Natural killer cell treated with Interleukin-12 subunit alpha and Interleukin-12 subunit beta and Interleukin-15 and Interleukin-18, amount 100 ng/mL, for 72 hours (primary cell): ENCODE results near the gene GALK2. TPM values are rescaled to one million over a fixed set of nuclear protein-coding genes. Genes with fewer than 3 reads are reported as not detected.

Experiments
- ATAC-seq, 2 donors: fragments of 150-1000 bp; cut with Tn5 transposase in 1 of 2; sonication (Bioruptor Pico), chemical (Tn5 transposase) in 1 of 2; 2 replicates each; pipeline ENCODE4 v1.10.0; 2021
- DNase-seq: peaks from one replicate; pipeline ENCODE4 v3.0.0; 2022; ENCODE audit warnings: low spot score
- H3K27ac Mint-ChIP-seq, 2 donors: 1 replicate in 1 of 2; 2 replicates in 1 of 2; pipeline ENCODE4 v1.8.0; 2022; ENCODE audit warnings: mixed read lengths in 2 of 2, mild to moderate bottlenecking in 1 of 2, moderate library complexity in 1 of 2
- H3K27me3 Mint-ChIP-seq, 2 donors: 1 replicate in 1 of 2; 2 replicates in 1 of 2; pipeline ENCODE4 v1.8.0; 2022; ENCODE audit warnings: mixed read lengths in 2 of 2
- H3K36me3 Mint-ChIP-seq: one replicate; pipeline ENCODE4 v1.8.0; 2022; ENCODE audit warnings: mixed read lengths
- H3K4me1 Mint-ChIP-seq, 2 donors: 1 replicate in 1 of 2; 2 replicates in 1 of 2; pipeline ENCODE4 v1.8.0; 2022; ENCODE audit warnings: low read depth in 2 of 2, mixed read lengths in 2 of 2, mild to moderate bottlenecking in 1 of 2
- H3K4me3 Mint-ChIP-seq: one replicate; pipeline ENCODE4 v1.8.0; 2022; ENCODE audit warnings: mixed read lengths
- H3K9me3 Mint-ChIP-seq: 2 replicates; pipeline ENCODE4 v1.8.0; 2022; ENCODE audit warnings: mixed read lengths
- total RNA-seq, 2 donors: library from RNA; stranded (reverse); gene quantifications; one replicate each; pipeline ENCODE4 v1.2.3, GENCODE V29; 2022

The GALK2 gene
- total RNA-seq, 2 donors from 2014 or later = 27.6 to 37.0 TPM

DNA sequence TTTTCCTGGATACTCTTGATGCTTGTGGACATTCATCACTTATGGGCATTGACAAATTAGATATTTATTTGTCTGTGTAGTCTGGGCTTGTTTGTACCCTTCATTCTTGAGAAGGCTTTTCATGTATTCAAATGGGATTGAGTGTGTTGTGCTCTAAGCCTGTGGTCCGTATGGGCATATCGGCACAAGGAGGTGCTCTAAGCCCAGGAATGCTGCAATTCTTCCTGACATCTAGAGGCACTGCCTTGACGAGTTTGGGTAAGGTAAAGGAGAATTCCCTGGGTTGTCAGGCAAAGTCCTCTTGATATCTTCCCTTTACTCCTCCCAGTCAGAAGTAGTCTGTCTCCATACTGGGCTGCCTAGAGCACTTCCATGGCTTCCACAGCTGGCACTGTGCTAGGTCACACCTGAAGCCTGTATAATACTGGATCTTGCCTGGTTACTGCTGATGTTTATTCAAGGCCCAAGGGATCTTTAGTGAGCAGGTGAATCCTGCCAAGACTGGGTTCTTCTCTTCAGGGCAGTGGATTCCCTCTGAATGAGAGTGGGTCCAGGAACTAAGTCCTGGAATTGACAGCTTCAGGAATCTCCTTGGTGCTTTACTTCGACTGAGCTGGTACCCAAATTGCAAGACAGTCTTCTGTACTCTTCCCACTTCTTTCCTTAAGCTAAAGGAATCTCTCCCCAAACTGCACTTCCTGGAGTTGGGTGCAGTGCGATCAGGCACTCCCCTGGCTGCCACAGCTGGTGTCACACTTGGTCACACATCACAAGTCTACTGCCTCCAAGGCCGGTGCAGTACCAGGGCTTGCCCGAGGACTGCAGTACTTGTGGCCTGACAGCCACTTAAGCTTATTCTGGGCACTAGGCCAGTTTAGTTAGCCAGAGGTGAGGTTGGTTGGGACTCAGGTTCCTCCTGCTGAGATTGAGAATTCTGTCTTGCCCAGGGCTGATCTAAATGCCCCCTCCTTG lies 46.0 kb downstream of the GALK2 start:
- no peak for DNase-seq
- ATAC-seq = peak; percentile 79 to 85
- Mint-ChIP-seq H3K4me1 (peaks cover 22 to 39% of the 10 kb centered on the region in 2 donors), H3K9me3 (no peaks in the 10 kb centered on the region), H3K4me3 (no peak overlapping the region), H3K27ac (no peak overlapping the region), H3K27me3 (no peaks in the 10 kb centered on the region), H3K36me3 (peaks cover 26% of the 10 kb centered on the region)

DNA sequence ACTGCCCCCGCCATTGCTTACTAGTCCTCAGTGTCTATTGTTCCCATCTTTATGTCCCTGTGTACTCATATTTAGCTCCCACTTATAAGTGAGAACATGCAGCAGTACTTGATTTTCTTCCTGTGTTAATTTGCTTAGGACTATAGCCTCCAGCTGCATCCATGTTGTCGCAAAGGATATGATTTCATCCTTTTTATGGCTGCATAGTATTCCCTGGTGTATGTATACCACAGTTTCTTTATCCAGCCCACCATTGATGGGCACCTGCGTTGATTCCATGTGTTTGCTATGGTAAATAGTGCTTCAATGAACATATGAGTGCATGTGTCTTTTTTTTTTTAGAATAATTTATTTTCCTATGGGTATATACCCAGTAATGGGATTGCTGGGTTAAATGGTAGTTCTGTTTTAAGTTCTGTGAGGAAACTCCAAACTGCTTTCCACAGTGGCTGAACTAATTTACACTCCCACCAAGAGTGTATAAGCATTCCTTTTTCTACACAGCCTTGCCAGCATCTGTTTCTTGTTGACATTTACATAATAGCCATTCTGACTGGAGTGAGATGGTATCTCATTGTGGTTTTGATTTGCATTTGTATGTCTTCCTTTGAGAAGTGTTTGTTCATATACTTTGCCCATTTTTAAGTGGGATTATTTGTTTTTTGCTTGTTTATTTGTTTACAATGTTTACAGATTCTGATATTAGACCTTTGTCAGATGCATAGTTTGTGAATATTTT lies 53.7 kb downstream of the GALK2 start:
- H3K4me3 Mint-ChIP-seq = no peak overlapping the region
- no peaks in the 10 kb centered on the region for H3K27me3 Mint-ChIP-seq
- peaks cover 7% of the 10 kb centered on the region for H3K9me3 Mint-ChIP-seq
- H3K27ac Mint-ChIP-seq = no peak overlapping the region
- ATAC-seq (no peak), DNase-seq (no peak)
- H3K36me3 Mint-ChIP-seq = peaks cover 40% of the 10 kb centered on the region
- peaks cover 30 to 34% of the 10 kb centered on the region in 2 donors for H3K4me1 Mint-ChIP-seq

DNA sequence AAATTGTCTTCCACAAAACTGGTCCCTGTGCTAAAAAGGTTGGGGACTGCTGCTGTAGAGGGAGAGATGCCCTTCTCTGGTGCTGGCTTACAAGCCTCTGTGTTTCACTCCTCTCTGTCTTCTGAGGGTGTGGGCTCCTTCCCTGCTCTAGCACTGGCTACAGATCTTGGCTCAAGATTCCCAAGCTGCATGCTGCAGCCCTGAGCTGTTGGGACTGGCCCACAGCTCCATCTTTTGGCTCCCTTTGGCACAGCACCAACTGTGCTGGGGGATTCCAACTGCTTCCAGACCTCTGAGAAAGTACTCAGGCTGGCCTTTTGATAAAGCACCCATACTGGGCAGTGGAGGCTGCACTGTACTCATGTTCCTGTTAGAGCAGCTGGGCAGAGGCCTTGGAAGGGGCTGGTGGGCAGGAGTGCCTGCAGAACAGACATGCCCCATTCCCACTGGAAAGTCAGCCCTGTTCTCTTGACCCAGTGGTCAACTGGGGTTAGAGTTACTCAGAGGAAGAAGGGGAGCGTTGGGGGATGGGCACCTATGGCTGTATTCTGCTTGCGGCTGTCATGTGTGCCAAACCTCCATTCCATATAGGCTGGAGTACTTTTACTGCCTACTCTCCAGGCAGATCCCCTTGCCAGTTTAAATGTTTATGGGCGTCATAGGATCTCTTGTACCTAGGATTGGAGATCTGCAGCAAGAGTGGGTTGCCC lies 55.7 kb downstream of the GALK2 start:
- no peaks in the 10 kb centered on the region for H3K27me3 Mint-ChIP-seq
- peaks cover 37 to 40% of the 10 kb centered on the region in 2 donors for H3K4me1 Mint-ChIP-seq
- no peak overlapping the region for H3K27ac Mint-ChIP-seq
- DNase-seq = no peak
- peaks cover 7% of the 10 kb centered on the region for H3K9me3 Mint-ChIP-seq
- no peak overlapping the region for H3K4me3 Mint-ChIP-seq
- H3K36me3 Mint-ChIP-seq = peaks cover 40% of the 10 kb centered on the region
- no peak for ATAC-seq

DNA sequence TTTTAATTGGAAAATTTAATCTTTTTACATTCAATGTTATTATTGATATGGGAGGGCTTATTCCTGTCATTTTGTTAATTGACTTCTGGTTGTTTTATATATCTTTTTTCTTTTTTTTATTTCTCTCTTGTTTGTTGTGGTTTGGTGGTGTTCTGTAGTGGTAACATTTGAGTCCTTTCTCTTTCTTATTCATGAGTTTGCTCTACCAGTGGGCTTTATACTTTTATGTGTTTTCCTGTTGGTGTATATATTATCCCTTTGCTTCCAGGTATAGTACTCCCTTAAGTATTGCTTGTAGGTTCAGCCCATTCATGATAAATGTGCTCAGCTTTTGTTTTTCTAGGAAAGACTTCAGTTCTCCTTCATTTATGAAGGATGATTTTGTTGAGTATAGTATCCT lies 57.6 kb downstream of the GALK2 start:
- Mint-ChIP-seq H3K36me3 (peaks cover 43% of the 10 kb centered on the region), H3K27ac (peak overlapping the region; percentile 30 to 47), H3K27me3 (no peaks in the 10 kb centered on the region), H3K4me3 (peak overlapping the region; percentile 0), H3K4me1 (peaks cover 38 to 40% of the 10 kb centered on the region in 2 donors), H3K9me3 (peaks cover 7% of the 10 kb centered on the region)
- ATAC-seq (no peak), DNase-seq (no peak)

DNA sequence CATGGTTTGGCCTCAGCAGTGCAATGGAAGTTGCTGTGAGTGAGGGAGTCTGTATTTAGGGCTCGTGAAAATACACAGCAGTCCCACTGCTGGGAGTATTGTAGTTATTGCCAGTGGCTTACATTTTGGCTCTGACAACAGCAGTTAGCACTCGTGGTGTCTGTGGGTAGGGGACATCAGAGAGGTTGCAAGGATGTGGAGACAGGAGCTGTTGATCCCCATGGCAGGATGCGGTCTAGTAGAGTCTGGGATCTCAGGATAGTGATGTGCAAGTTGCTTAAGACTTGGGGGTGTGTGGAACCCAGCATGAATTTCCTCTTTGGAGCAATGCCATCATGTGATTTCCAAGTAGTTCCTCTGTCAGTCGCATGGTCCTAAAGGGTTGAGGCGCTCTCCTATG lies 59.9 kb downstream of the GALK2 start:
- Mint-ChIP-seq H3K36me3 (peaks cover 41% of the 10 kb centered on the region), H3K4me1 (peaks cover 28 to 33% of the 10 kb centered on the region in 2 donors), H3K27me3 (no peaks in the 10 kb centered on the region), H3K27ac (no peak overlapping the region), H3K9me3 (peaks cover 7% of the 10 kb centered on the region), H3K4me3 (no peak overlapping the region)
- DNase-seq = no peak
- no peak for ATAC-seq

DNA sequence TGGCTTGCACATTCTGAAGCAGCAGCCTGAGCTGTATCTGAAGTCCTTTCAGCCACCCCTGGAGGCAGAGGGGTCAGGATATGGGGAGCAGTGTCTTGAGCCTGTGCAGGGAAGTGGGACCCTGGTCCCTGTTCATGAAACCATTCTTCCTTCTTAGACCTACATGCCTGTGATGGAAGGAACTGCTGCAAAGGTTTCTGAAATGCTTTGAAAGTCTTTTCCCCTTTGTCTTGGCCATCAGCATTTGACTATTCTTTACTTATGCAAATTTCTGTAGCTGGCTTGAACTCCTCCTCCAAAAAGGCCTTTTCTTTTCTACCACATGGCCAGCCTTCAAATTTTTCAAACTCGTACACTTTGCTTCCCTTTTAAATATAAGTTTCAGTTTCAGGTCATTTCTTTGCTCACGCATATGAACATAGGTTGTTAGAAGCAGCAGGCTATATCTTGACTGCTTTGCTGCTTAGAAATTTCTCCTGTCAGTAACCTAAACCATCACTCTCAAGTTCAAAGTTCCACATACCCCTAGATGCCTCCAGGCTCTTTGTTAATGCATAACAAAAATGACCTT lies 62.3 kb downstream of the GALK2 start:
- DNase-seq (no peak), ATAC-seq (no peak)
- Mint-ChIP-seq H3K27me3 (no peaks in the 10 kb centered on the region), H3K9me3 (peaks cover 7% of the 10 kb centered on the region), H3K36me3 (peaks cover 31% of the 10 kb centered on the region), H3K4me3 (no peak overlapping the region), H3K4me1 (peaks cover 25 to 32% of the 10 kb centered on the region in 2 donors), H3K27ac (no peak overlapping the region)

DNA sequence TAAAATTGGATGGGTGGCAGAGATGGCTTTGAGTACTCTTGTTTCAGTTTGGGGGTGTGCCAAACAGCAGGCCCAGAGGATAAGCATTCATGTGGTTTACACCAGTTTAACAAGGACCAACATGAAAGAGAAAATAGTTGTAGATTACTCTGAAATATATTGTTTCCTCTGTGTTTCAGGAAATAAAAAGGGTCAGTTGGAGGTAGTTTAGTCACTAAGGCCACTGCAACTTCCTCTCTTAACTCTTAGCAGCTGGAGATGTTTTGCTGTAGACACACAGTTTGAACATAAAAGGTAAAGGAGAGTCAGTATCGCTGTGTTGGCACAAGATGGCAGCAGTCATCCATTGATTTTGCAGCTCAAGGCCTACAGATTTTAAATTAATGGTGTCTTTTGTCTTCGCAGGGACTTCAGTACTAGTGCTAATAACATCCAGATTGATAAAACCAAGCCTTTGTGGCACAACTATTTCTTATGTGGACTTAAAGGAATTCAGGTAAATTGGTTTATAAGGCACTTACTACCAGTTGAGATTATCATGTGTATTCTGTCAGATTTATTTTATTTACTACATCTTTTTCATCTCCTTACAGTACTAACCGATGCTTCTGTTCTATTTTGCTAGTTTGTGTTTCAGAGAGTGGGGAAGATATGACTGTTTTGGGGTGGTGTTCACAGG lies 65.5 kb downstream of the GALK2 start:
- Mint-ChIP-seq H3K4me1 (peaks cover 8 to 15% of the 10 kb centered on the region in 2 donors), H3K27me3 (no peaks in the 10 kb centered on the region), H3K9me3 (no peaks in the 10 kb centered on the region), H3K36me3 (peaks cover 12% of the 10 kb centered on the region), H3K27ac (peak overlapping the region; percentile 54 to 69), H3K4me3 (no peak overlapping the region)
- DNase-seq = no peak
- peak; percentile 71 to 93 for ATAC-seq

DNA sequence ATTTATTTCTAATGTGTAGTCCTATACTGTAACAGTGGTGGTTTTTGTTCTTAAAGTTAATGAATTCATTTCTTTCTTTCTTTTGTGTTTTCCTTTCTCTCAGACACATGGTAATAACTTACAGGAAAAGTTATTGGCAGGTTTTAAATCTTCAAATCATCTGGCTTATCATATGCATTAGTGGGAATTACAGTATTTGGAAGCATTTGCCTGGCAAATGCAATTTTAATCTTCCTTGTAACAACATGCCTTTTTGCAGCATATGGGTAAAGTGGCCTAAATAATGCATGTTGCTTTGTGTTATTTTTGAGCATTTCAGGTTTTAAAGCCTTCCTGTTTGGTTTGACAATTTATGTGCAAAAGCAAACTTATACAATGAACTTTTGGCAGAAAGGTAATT lies 66.8 kb downstream of the GALK2 start:
- Mint-ChIP-seq H3K27ac (no peak overlapping the region), H3K36me3 (peaks cover 6% of the 10 kb centered on the region), H3K9me3 (no peaks in the 10 kb centered on the region), H3K27me3 (no peaks in the 10 kb centered on the region), H3K4me3 (no peak overlapping the region), H3K4me1 (peaks cover 8 to 15% of the 10 kb centered on the region in 2 donors)
- ATAC-seq (no peak), DNase-seq (no peak)

DNA sequence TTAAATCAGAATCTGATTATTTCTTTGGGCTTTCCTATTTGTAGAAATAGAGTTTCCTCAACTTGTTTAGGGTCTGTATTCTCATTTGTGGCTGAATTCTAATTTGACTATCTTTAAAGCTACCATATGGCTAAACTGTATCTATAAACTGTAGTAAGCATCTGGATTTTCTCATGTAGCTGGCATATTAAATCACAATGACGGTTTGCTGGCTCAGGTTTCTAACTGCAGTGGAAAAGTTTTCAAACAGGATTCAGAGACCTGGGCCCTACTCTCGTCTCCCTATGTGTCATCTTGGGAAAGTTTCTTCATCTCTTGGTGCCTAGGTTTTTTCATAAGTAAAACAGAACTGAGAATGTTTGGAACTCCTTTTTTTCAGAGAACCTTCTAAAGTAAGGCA lies 68.3 kb downstream of the GALK2 start:
- Mint-ChIP-seq H3K4me1 (peaks cover 8 to 11% of the 10 kb centered on the region in 2 donors), H3K27me3 (no peaks in the 10 kb centered on the region), H3K9me3 (no peaks in the 10 kb centered on the region), H3K27ac (no peak overlapping the region), H3K4me3 (no peak overlapping the region), H3K36me3 (peaks cover 3% of the 10 kb centered on the region)
- ATAC-seq (no peak), DNase-seq (no peak)

DNA sequence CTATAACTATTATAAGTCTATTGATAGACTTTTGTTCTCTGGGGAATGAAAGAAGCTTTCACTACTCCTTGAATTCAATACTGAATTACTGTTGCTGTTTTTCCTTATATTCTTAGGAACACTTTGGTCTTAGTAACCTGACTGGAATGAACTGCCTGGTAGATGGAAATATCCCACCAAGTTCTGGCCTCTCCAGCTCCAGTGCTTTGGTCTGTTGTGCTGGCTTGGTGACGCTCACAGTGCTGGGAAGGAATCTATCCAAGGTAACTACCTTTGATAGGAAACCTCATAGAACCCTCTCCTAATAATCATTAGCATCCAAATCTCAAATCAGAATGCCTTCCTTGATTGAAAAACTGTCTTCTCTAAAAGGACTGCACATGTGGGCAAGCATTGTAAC lies 69.1 kb downstream of the GALK2 start:
- Mint-ChIP-seq H3K9me3 (no peaks in the 10 kb centered on the region), H3K27me3 (no peaks in the 10 kb centered on the region), H3K4me1 (peaks cover 8 to 11% of the 10 kb centered on the region in 2 donors), H3K4me3 (no peak overlapping the region), H3K27ac (no peak overlapping the region), H3K36me3 (peaks cover 7% of the 10 kb centered on the region)
- DNase-seq (no peak), ATAC-seq (no peak)

DNA sequence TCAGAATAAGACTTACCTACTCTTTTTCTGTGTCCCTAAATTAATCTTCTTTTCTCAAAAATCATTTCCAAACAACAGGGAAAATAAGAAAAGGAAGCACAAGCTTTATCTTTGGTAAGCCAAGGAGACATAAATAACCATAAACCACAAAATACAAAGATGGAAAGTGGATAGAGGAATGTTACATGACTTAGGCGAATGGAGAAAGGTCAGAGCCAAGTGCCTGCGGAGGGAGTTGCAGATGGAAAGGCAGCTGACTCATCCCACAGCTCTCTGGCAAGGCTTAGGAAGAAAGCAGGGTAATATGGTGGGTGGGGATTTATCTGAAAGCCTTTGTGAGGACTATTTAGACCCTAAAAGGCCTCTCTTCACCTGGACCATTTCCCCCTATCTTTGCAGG lies 72.8 kb downstream of the GALK2 start:
- no peaks in the 10 kb centered on the region for H3K27me3 Mint-ChIP-seq
- DNase-seq (no peak), ATAC-seq (no peak)
- peaks cover 18% of the 10 kb centered on the region for H3K36me3 Mint-ChIP-seq
- no peak overlapping the region for H3K4me3 Mint-ChIP-seq
- no peak overlapping the region for H3K27ac Mint-ChIP-seq
- H3K4me1 Mint-ChIP-seq = no peaks in the 10 kb centered on the region
- H3K9me3 Mint-ChIP-seq = no peaks in the 10 kb centered on the region

DNA sequence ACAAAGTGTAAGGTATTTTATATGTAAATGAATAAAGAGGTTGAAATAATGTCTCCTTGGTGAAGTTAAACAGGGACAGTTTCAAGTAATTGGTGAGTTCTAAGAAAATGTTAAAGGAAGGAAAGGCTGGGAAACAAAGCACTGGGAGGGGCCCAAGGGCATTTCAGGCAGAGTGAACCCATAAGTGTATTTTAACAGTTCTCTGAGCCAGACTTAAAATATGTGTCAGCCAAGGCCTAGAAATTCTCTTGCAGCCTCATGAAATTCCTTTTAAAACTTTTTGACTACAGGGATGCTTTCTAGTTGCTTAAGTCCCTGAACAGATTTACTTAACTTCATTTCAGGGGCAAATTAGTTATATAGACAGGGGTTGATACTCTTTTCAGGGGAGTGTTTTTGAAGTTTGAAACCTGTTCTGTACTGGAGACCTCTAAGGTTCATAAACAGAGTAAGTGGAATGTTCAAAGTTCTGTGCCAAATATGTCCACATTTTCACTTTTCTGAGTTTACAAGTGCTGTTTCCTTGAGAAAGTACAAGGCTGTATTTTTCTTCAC lies 77.6 kb downstream of the GALK2 start:
- no peak overlapping the region for H3K4me3 Mint-ChIP-seq
- H3K4me1 Mint-ChIP-seq = no peaks in the 10 kb centered on the region
- no peaks in the 10 kb centered on the region for H3K27me3 Mint-ChIP-seq
- no peak for DNase-seq
- H3K36me3 Mint-ChIP-seq = peaks cover 35% of the 10 kb centered on the region
- no peak overlapping the region for H3K27ac Mint-ChIP-seq
- H3K9me3 Mint-ChIP-seq = peaks cover 4% of the 10 kb centered on the region
- ATAC-seq = no peak

DNA sequence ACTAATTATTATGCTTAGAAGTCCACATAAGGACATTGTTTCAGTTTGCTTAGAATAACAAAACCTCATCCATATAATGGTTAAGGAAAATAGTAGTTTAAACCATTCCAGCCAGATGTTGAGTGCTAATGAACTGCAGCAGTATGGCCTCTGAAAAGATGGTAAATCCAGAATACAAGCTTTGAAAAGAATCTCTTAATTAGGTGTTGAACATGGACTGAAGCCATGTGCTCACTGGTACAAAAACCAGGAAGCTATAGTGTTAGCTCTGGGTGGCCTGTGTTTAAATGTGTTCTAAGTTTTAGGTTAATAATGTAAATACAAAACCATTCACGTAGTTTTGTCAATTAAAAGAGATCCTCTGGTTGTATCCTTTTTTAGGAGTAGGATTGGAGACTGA lies 78.2 kb downstream of the GALK2 start:
- peaks cover 33% of the 10 kb centered on the region for H3K36me3 Mint-ChIP-seq
- no peak overlapping the region for H3K27ac Mint-ChIP-seq
- no peak for DNase-seq
- no peaks in the 10 kb centered on the region for H3K4me1 Mint-ChIP-seq
- no peak overlapping the region for H3K4me3 Mint-ChIP-seq
- no peaks in the 10 kb centered on the region for H3K27me3 Mint-ChIP-seq
- H3K9me3 Mint-ChIP-seq = peaks cover 4% of the 10 kb centered on the region
- no peak for ATAC-seq
